ENCODE results near the gene PCAT6. TPM values are rescaled to one million over a fixed set of nuclear protein-coding genes. Genes with fewer than 3 reads are reported as not detected.

PCAT6 gene
- 1 to 10 TPM in 3 of 6 donors, under 1 TPM in 1, not detected in 2; 0.86 to 3.8 (median 1.6) TPM for total RNA-seq

DNA sequence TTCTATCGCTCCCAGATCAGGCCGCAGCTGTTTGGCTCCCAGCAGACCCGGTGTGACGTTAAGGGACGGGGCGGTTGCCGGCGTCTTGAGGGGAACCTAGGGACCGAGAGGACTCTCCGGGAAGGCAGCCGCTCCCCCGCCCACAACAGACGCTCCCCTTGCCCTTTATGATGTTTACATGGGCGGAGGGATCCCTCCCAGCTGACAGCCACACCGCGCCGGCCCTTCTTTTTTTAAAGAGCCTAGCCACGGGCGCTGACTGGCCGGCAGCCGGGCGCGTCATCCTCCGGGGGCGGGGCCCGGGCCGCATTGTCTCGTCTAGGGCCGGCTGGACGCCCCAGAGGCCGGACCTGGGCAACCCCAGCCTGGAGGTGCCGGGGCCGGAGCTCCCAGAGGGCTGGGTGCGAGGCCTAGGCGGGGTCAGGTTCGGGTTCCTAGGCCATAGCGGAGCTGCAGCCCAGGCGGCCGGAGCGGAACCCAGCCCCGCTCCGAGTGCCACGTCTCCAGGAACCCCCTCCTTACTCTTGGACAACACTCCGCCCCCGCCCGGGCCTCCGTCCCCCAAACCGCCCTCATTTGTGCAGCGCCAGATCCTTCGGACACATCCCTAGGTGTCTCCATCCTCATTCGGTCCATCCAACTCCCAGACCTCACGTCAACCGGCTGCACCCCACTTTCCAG lies at the start of gene PCAT6:
Gene PCAT6 (plus strand): TSS at position 340 of the 681 bp plus-strand sequence.
- no peaks in the 10 kb centered on the region for H3K9me3 ChIP-seq
- no peaks in the 10 kb centered on the region for H3K27me3 ChIP-seq
- ATAC-seq (ENCODE audit: low FRiP score in 2 of 2) (peak; percentile 95 to 97), DNase-seq (peak; percentile 98 to 99)
- H3K27ac ChIP-seq: peak within 1 kb of the TSS; percentile 80 to 92 (median 88)
- WGBS, 2 donors: 0 to 8% methylated on average over 4 to 47 of the region's 53 CpGs
- peaks cover 14 to 37% (median 26%) of the 10 kb centered on the region in 4 donors for H3K4me1 ChIP-seq
- peak; percentile 89 to 96 for TF ChIP-seq POLR2AphosphoS5 (IDR thresholded peaks at IDR 0.05)
- TF ChIP-seq CTCF (IDR thresholded peaks at IDR 0.05): no peak
- TF ChIP-seq POLR2A (IDR thresholded peaks at IDR 0.05): peak; percentile 12 to 92 (median 70)
- TF ChIP-seq EP300 (IDR thresholded peaks at IDR 0.05): peak in 1 of 4 donors; percentile 34
- peak within 1 kb of the TSS; percentile 79 to 94 (median 86) for H3K4me3 ChIP-seq
- no peaks in the 10 kb centered on the region for H3K36me3 ChIP-seq

DNA sequence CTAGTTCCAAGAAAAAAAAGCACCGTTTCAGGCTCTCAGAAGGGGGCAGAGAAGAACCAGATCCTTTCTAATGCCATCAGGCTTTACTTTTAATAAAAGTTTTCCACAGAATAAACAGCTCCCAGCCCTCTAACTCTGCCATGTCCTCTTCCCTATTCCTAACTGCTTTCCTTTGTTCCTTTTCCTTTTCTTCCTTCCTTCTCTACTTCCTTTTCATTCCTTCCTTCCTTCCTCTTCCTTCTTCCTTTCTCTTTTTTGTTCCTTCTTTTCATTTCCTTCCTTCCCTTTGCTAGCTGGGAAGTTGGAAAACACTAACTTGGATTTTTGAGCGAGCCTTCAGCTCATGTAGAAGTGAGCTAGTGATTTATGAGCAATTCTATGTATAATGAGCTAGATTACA lies 48.7 kb upstream of the PCAT6 start:
- ATAC-seq (ENCODE audit: low FRiP score in 2 of 2) (no peak), DNase-seq (no peak)
- TF ChIP-seq CTCF (IDR thresholded peaks at IDR 0.05): no peak
- TF ChIP-seq POLR2A (IDR thresholded peaks at IDR 0.05): no peak
- TF ChIP-seq EP300 (IDR thresholded peaks at IDR 0.05): no peak
- TF ChIP-seq POLR2AphosphoS5 (IDR thresholded peaks at IDR 0.05): no peak
- peaks cover 0 to 5% (median 0%) of the 10 kb centered on the region in 4 donors for H3K4me1 ChIP-seq
- no peak overlapping the region for H3K27ac ChIP-seq
- 68 to 75% methylated on average over 2 of the region's 2 CpGs for WGBS, 2 donors
- no peak overlapping the region for H3K4me3 ChIP-seq
- H3K27me3 ChIP-seq: no peaks in the 10 kb centered on the region
- H3K9me3 ChIP-seq: no peaks in the 10 kb centered on the region
- peaks cover 20 to 97% (median 38%) of the 10 kb centered on the region in 4 donors for H3K36me3 ChIP-seq

- H3K4me3 ChIP-seq: no peak overlapping the region
- no peak for ATAC-seq (ENCODE audit: low FRiP score in 2 of 2)
- no peak for TF ChIP-seq POLR2AphosphoS5 (IDR thresholded peaks at IDR 0.05)
- no peak for TF ChIP-seq EP300 (IDR thresholded peaks at IDR 0.05)
- TF ChIP-seq CTCF (IDR thresholded peaks at IDR 0.05): no peak
- no peak for TF ChIP-seq POLR2A (IDR thresholded peaks at IDR 0.05)
- H3K27ac ChIP-seq: no peak overlapping the region
- WGBS, 2 donors: 89 to 93% methylated on average over 1 of the region's 1 CpG
- no peak for DNase-seq
- no peaks in the 10 kb centered on the region for H3K27me3 ChIP-seq
- H3K9me3 ChIP-seq: no peaks in the 10 kb centered on the region
- peaks cover 0 to under 1% (median 0%) of the 10 kb centered on the region in 4 donors for H3K4me1 ChIP-seq
- peaks cover 8 to 79% (median 18%) of the 10 kb centered on the region in 4 donors for H3K36me3 ChIP-seq
Observed at GRCh38 chr1:202765721-202766120, 45.0 kb upstream of the PCAT6 start.

GRCh38 chr1:202770135-202770534 lies 40.6 kb upstream of the PCAT6 start:
- peaks cover 10 to 78% (median 38%) of the 10 kb centered on the region in 4 donors for H3K36me3 ChIP-seq
- DNase-seq: no peak
- WGBS, 2 donors: 88 to 91% methylated on average over 2 of the region's 2 CpGs
- no peaks in the 10 kb centered on the region for H3K27me3 ChIP-seq
- H3K27ac ChIP-seq: no peak overlapping the region
- no peak for ATAC-seq (ENCODE audit: low FRiP score in 2 of 2)
- no peak for TF ChIP-seq EP300 (IDR thresholded peaks at IDR 0.05)
- no peak for TF ChIP-seq CTCF (IDR thresholded peaks at IDR 0.05)
- no peak for TF ChIP-seq POLR2AphosphoS5 (IDR thresholded peaks at IDR 0.05)
- no peak for TF ChIP-seq POLR2A (IDR thresholded peaks at IDR 0.05)
- H3K9me3 ChIP-seq: no peaks in the 10 kb centered on the region
- H3K4me1 ChIP-seq: no peaks in the 10 kb centered on the region
- H3K4me3 ChIP-seq: no peak overlapping the region
